Measurements from ENCODE around the gene FDX2. TPM values are rescaled to one million over a fixed set of nuclear protein-coding genes. Genes with fewer than 3 reads are reported as not detected.

Gene FDX2
- 10.6 and 20.5 TPM in 2 replicates for total RNA-seq

DNA sequence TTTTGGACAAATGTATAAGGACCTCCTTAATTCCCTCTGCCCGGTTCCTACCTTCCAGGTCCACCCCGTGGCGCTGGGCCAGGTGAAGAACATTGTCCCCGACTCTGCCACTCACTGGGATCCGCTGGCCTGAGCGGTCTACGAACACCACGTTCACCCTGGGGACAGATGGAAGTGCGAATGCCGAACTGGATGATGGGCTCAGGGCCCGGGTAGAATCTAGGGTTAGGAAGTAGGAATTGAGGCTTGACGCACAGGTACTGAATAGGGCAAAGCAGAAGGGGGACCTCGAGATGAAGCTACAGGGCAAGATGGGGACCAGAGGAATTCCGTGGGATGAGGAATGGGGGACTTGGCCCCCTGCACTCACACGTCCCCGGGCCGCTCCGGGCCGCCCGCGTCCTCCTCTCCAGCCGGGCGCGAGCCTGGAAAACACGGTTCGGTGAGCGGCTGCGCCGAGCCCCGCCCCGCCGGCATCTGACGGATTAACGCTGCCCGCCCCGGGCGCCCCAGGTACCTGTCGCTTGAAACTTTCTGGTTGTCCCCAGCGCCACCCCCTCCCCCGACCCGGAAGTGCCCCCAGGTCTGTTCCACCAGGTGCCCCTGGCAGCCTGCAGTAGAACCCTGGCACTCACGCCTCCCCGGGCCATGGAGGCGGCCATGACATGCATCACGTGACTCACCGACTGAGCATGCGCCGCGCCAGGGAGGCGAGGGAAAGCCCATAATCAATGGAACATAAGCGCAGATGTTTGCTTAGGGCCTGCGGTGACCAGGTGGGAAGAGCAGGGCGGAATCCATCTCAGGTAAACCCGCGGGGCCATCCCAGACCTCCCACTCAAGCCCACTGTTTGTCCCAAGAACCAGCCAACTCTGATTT is at the start of gene FDX2:
TSS of gene FDX2 (minus strand) at position 681 of the 880 bp plus-strand sequence. CDS start at position 662, 19 bp downstream.

DNA sequence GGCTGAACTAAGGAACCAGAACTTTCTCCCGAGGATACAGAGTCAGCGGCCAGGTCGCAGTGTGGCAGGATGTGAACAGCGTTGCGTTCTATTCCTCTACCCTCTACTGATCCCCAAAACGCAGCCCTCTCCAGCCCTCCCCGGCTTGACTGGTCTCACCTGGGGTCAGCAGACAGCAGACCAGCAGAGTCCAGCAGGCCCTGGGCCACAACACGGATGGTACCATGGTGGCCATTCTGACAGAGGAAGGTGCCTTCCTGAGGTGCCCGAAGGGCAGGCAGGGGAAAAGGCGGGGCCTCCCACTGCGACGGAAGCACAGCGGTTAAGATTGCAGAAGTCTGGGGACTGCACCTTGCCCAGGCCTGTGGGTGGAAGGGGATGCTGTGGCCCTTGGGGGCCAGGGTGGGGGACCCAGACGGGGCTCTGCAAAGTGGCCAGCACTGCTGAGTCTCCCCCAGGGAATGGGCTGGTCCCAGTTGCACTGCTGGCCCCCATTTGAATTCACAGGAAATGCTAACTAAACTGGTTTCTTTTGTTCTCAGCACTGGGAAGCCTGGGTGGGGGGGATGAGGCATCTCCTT is 23.7 kb upstream of the FDX2 start, which contains the start of gene ICAM3:
TSS of gene ICAM3 (minus strand) at position 245 of the 581 bp plus-strand sequence. CDS start at position 235, 10 bp downstream.

DNA sequence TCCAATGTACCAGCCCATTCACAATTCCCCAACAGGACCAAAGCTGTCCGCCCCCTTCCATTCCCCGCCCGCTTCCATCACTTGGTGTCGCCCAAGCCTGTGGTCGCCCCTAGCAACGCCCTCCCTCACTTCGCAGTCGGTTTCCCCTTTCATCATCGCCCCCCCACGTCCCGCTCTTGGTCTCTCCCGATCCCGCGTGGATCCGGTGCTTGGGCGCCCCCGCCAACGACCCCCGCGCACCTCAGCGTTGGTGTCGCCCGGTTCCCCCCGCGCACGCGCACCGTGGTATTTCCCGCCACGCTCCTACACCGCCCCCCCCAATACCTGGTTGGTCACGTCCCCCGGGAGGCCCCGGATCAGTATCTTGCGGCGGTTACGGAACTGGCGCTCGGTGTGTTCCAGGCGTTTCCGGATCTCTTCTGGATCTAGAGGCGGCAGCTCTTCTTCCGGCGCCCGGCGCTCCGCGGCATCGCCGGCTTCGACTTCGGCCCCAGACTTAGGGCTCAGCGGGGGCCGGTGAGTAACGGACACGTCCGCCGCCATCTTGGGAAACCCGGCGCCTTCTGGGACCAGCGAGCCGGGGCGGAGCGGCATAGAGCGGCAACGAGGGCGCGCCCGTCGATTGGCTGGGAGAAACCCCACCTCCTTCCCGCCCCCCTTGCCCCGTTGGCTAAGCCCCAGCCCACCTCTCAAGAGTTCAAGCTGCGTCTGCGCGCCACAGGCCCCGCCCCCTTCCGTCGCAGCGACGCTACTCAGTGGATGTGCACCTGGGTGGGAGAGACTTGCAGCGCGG is 17.3 kb upstream of the FDX2 start, which contains the start of gene RAVER1:
TSS of gene RAVER1 (minus strand) at position 565 of the 793 bp plus-strand sequence. CDS start at position 543, 22 bp downstream.

DNA sequence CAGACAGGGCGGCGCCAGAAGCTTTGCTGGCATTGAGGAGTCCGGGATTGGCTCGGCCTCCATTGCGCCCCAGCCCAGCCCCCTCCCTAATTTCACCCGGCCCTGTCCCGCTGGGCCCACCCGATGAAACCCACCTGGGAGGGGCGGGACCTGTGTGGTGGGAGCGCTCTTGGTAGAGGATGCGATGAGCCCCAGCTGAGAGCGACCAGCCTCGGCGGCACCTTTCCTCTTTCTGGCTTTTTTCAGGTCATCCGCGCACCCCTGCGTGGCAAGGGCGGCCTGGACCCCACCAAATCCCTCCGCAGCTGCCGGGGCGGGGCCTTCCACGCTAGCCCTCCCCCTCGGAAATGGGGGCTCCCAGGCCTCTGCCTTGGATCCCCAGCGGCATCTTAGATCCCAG is 6.4 kb downstream of the FDX2 start, which contains the start of gene ZGLP1:
TSS of gene ZGLP1 (minus strand) at position 393 of the 400 bp plus-strand sequence.

DNA sequence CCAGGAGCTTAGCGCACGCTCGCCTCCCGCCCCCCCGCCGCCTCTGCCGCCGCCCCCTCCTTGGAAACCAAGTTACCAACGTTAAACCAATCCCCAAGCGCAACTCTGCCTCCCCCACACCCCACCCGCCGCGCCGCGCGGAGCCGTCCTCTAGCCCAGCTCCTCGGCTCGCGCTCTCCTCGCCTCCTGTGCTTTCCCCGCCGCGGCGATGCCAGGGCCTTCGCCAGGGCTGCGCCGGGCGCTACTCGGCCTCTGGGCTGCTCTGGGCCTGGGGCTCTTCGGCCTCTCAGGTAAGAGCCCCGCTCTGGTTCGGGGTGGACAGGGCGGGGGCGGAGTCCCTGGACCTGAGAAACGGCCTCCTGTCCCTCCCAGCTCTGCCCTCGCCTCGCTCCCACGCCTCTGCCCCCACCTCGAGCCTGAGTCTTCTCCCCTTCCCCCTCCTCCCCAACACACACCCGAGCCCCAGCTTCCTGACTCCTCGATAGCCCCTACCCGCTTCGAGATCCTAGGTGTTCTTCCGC is 25.9 kb downstream of the FDX2 start, which contains the start of gene ICAM5:
TSS of gene ICAM5 (plus strand) at position 117 of the 521 bp plus-strand sequence. CDS start at position 209, 92 bp downstream.

DNA sequence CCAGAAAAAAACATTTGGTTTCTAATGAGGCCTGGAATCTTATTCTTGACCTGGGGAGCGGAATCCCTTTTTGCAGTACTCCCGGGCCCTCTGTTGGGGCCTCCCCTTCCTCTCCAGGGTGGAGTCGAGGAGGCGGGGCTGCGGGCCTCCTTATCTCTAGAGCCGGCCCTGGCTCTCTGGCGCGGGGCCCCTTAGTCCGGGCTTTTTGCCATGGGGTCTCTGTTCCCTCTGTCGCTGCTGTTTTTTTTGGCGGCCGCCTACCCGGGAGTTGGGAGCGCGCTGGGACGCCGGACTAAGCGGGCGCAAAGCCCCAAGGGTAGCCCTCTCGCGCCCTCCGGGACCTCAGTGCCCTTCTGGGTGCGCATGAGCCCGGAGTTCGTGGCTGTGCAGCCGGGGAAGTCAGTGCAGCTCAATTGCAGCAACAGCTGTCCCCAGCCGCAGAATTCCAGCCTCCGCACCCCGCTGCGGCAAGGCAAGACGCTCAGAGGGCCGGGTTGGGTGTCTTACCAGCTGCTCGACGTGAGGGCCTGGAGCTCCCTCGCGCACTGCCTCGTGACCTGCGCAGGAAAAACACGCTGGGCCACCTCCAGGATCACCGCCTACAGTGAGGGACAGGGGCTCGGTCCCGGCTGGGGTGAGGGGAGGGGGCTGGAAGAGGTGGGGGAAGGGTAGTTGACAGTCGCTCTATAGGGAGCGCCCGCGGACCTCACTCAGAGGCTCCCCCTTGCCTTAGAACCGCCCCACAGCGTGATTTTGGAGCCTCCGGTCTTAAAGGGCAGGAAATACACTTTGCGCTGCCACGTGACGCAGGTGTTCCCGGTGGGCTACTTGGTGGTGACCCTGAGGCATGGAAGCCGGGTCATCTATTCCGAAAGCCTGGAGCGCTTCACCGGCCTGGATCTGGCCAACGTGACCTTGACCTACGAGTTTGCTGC is 28.7 kb downstream of the FDX2 start, which contains the start of gene ICAM4:
TSS of gene ICAM4 (plus strand) at position 153 of the 935 bp plus-strand sequence. CDS start at position 211, 58 bp downstream.

DNA sequence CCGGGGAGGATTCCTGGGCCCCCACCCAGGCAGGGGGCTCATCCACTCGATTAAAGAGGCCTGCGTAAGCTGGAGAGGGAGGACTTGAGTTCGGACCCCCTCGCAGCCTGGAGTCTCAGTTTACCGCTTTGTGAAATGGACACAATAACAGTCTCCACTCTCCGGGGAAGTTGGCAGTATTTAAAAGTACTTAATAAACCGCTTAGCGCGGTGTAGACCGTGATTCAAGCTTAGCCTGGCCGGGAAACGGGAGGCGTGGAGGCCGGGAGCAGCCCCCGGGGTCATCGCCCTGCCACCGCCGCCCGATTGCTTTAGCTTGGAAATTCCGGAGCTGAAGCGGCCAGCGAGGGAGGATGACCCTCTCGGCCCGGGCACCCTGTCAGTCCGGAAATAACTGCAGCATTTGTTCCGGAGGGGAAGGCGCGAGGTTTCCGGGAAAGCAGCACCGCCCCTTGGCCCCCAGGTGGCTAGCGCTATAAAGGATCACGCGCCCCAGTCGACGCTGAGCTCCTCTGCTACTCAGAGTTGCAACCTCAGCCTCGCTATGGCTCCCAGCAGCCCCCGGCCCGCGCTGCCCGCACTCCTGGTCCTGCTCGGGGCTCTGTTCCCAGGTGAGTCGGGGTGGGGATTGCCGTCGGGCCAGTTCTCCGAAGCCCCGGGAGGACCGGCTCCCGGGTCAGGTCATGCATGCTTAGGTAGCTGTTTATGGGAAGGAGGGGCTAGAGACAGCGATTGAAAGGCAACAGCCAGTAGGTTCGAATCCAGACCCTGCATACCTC is 45.0 kb downstream of the FDX2 start, which contains the start of gene ICAM1:
TSS of gene ICAM1 (plus strand) at position 505 of the 779 bp plus-strand sequence. CDS start at position 545, 40 bp downstream.

Small RNA genes lying within 50 kb of the gene (small RNA-seq; reads per million reads assigned to genes)
- gene AC011511.1 (not detected), gene AC011511.4 (not detected)

Other genes starting within 250 kb of the FDX2 start
- 11.2 and 19.6 TPM in 2 replicates for gene SHFL, start 229.7 kb downstream of the FDX2 start, total RNA-seq
- 0.11 TPM in 1 of 2 replicates, not detected in the other for gene ANGPTL6, start 213.3 kb downstream of the FDX2 start, total RNA-seq
- gene PPAN, start 209.7 kb downstream of the FDX2 start, total RNA-seq, result 20.4 and 31.2 TPM in 2 replicates
- 3.4 and 4.3 TPM in 2 replicates for gene P2RY11, start 204.3 kb downstream of the FDX2 start, total RNA-seq
- gene EIF3G, start 196.1 kb downstream of the FDX2 start, total RNA-seq, result 250 and 265 TPM in 2 replicates
- gene DNMT1, start 121.1 kb downstream of the FDX2 start, total RNA-seq, result 40.6 and 45.5 TPM in 2 replicates
- 10.6 and 18.1 TPM in 2 replicates for gene S1PR2, start 84.7 kb downstream of the FDX2 start, total RNA-seq
- gene MRPL4, start 63.8 kb downstream of the FDX2 start, total RNA-seq, result 31.4 and 53.6 TPM in 2 replicates
- gene ICAM1, start 44.9 kb downstream of the FDX2 start, total RNA-seq, result 0.87 and 1.2 TPM in 2 replicates
- 0.22 and 2.4 TPM in 2 replicates for gene ICAM4, start 29.1 kb downstream of the FDX2 start, total RNA-seq
- gene ICAM5, start 26.1 kb downstream of the FDX2 start, total RNA-seq, result 0.39 and 1.1 TPM in 2 replicates
- gene ZGLP1, start 6.2 kb downstream of the FDX2 start, total RNA-seq, result 0.39 and 0.87 TPM in 2 replicates
- gene RAVER1, start 17.5 kb upstream of the FDX2 start, total RNA-seq, result 9.8 and 19.5 TPM in 2 replicates
- gene ICAM3, start 23.6 kb upstream of the FDX2 start, total RNA-seq, result 5.7 and 5.9 TPM in 2 replicates
- gene TYK2, start 64.6 kb upstream of the FDX2 start, total RNA-seq, result 81.2 and 86.0 TPM in 2 replicates
- gene CDC37, start 87.5 kb upstream of the FDX2 start, total RNA-seq, result 98.9 and 126 TPM in 2 replicates
- gene PDE4A, start 104.5 kb upstream of the FDX2 start, total RNA-seq, result 0.87 and 1.6 TPM in 2 replicates
- gene KEAP1, start 187.3 kb upstream of the FDX2 start, total RNA-seq, result 52.8 and 56.9 TPM in 2 replicates
- 0.39 TPM in 1 of 2 replicates, not detected in the other for gene S1PR5, start 201.4 kb upstream of the FDX2 start, total RNA-seq
- gene ATG4D, start 227.9 kb upstream of the FDX2 start, total RNA-seq, result 17.7 and 20.9 TPM in 2 replicates
- 5.5 and 5.7 TPM in 2 replicates for gene KRI1, start 250.0 kb upstream of the FDX2 start, total RNA-seq

Data from placental epithelial cell (primary cell).